Fibroblast of villous mesenchyme (primary cell): ENCODE data around the gene PRRX2. TPM values are rescaled to one million over a fixed set of nuclear protein-coding genes. Genes with fewer than 3 reads are reported as not detected.

Source experiments
- DNase-seq: peaks from one replicate; pipeline ENCODE4 v3.0.0-alpha.2; 2010; ENCODE audit warnings: low read depth
- H3K4me3 ChIP-seq: 2 replicates; pipeline ENCODE4 v1.5.1; 2011; ENCODE audit warnings: low read depth, mild to moderate bottlenecking, low read length
- total RNA-seq: library from RNA; depleted of rRNA; stranded (reverse); fragments of >200 nt; gene quantifications from 2 replicates; pipeline ENCODE4 v1.2.3, GENCODE V29; 2012
- TF ChIP-seq, protein P1 (sequence below): IDR thresholded peaks from 2 replicates; pipeline ENCODE4 v1.5.1; 2012; ENCODE audit warnings: low read depth, mild to moderate bottlenecking, low read length; ENCODE audit not compliant: insufficient read depth

The PRRX2 gene
- total RNA-seq, 1 donor, result under 0.01 TPM

DNA sequence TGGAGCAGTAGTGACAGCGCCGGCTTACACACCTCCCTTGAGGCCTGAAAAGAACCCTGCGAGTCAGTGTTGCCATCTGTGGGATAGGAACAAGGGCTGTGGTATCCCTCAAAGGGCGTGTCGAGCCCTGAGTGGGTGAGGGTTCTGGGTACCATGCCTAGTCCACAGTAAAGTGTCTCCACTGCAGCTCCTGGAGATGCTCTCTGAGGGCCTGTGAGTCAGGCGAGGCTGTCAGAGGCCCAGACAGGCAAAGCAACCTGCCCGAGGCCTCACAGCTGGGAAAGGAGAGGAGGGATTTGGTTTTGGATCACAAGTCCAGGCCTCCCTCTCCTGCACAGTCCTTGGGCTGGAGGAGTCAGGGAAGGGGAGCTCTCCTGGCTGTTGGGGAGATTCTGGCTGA lies 6.1 kb downstream of the PRRX2 start:
- TF ChIP-seq, protein P1, sequence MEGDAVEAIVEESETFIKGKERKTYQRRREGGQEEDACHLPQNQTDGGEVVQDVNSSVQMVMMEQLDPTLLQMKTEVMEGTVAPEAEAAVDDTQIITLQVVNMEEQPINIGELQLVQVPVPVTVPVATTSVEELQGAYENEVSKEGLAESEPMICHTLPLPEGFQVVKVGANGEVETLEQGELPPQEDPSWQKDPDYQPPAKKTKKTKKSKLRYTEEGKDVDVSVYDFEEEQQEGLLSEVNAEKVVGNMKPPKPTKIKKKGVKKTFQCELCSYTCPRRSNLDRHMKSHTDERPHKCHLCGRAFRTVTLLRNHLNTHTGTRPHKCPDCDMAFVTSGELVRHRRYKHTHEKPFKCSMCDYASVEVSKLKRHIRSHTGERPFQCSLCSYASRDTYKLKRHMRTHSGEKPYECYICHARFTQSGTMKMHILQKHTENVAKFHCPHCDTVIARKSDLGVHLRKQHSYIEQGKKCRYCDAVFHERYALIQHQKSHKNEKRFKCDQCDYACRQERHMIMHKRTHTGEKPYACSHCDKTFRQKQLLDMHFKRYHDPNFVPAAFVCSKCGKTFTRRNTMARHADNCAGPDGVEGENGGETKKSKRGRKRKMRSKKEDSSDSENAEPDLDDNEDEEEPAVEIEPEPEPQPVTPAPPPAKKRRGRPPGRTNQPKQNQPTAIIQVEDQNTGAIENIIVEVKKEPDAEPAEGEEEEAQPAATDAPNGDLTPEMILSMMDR, result no peak
- H3K4me3 ChIP-seq, result no peak overlapping the region
- DNase-seq, result no peak

DNA sequence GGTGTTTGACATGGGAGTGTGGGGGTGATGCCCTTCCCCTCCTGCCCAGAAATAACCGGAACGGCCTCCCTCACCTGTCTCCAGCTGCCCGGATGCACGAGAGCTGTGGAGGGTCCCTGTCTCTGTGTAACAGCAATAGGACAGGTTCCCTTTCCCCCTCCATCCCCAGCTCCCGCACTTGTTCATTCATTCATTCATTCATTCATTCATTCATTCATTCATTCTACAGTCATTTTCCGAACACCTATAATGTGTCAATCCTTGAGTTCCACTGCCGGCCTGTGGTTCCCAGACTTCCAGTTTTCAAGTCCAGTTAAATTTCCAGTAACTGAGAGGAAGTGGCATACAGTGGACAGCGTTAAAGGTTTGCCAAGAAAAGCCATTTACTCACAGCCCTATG lies 7.3 kb downstream of the PRRX2 start:
- TF ChIP-seq, protein P1, result no peak
- H3K4me3 ChIP-seq, result no peak overlapping the region
- no peak for DNase-seq

DNA sequence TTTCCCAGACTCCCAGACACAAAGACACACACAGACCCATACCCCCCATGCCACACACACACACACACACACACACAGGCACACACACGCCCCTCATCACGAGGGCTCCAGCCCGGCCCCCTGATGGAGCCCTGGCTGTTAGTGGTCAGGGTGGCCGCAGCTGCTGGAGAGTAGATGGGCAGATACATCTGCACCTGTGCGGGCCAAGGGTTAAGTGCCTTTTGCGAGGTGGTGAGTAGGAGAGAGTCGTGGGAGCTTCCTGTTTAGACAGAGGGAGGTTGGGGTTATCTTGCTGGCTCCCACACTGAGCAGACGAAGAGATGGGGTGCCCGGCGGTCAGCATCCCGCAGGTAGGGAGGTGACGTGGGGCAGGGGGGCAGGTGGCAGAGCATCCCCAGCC lies 8.2 kb downstream of the PRRX2 start:
- no peak overlapping the region for H3K4me3 ChIP-seq
- TF ChIP-seq, protein P1, result no peak
- no peak for DNase-seq

DNA sequence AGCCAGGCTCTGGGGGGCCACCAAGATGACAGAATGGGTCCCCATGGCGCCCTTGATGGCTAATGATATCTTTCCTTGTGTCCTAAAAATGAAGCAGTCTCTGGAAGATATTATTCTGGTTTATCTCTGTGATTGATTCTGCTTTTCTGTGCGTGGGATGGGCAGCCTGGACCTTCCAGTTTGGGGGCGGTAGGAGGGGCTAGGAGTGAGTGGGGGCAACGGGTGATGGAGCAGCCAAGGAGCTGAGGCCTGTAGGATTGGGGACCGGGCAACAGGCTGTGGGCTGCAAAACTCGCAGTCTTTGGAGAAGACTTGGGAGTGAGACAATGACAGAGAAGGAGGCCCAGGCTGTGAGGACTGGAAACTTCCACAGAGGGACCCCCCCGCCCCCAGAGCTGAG lies 8.8 kb downstream of the PRRX2 start:
- DNase-seq, result no peak
- H3K4me3 ChIP-seq, result no peak overlapping the region
- TF ChIP-seq, protein P1, result no peak

DNA sequence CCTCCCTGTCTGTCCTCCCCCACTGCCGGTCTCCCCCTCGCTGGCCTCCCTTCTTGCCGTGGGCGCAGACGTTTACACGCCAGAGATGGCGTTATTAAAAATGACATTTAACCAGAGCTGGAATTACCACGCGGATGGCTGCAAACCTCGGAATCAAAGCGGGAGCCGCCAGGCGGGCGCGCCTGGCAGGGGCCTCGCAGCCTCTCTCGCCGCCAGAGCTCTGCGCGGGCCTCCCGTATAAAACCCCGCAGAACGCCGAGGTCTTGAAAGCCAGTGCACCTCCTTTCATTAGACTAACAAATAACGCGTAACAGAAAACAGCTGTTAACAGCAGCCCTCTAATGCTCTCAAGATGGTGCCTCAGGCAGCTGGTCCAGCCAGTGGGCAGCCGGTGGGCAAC lies 10.2 kb downstream of the PRRX2 start:
- TF ChIP-seq, protein P1, result no peak

DNA sequence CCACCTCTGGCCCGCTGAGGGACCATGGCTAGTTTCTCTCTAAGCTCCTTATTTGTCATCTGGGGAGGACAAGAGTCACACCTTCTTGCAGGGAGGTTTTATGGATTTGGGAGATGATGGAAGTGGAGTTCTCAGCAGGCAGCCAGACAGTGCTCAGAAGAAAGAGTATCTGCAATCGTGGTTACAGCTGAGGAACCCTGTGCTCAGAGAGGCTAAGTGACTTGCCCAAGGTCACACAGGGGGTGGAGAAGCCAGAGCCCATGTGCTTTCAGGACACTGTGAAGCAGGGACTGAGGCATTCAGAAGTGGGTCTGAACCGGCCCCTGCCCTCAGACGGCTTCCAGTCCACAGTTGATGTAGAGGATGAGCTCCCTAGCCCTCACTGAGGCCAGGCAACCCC lies 10.8 kb downstream of the PRRX2 start:
- no peak overlapping the region for H3K4me3 ChIP-seq
- TF ChIP-seq, protein P1, result no peak
- no peak for DNase-seq

More for the DNA sequence above, 10.2 kb downstream of the PRRX2 start:
- no peak for DNase-seq
- no peak overlapping the region for H3K4me3 ChIP-seq

DNA sequence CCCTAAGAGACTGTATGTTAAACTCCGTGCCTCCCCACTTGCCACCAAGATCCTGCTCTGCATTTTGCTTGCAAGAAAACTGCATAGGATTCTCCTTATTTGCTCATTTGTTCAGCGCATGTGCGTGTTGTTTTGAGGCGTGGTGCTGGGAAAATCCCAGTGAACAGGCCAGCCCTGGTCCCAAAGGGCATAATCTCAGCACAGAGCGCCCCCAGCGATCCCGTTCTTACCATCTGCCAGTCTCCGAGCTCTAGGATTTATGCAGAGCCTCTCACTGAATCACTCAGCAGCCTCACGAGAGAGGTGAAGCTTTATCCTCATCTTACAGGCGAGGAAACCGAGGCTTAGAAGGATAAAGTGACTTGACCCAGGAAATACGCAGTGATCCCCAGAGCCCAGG lies 11.5 kb downstream of the PRRX2 start:
- no peak overlapping the region for H3K4me3 ChIP-seq
- DNase-seq, result no peak
- TF ChIP-seq, protein P1, result no peak
